Left renal cortex interstitium (tissue), 4 donors: ENCODE data around the gene DHRS1. TPM values are rescaled to one million over a fixed set of nuclear protein-coding genes. Genes with fewer than 3 reads are reported as not detected.
A peak's percentile ranks its signal among the peaks of the same experiment; 100 is the strongest.

Source experiments
- DNase-seq, 4 donors: peaks; one replicate each; pipeline ENCODE4 v3.0.0-alpha.2; 2013; ENCODE audit warnings: low read depth in 4 of 4, low spot score in 2 of 4, missing footprints in 1 of 4
- polyA plus RNA-seq, 4 donors: library from polyadenylated mRNA; unstranded; fragments of 120-200 nt; gene quantifications; one replicate each; pipeline ENCODE4 v1.2.1, GENCODE V29; 2013; ENCODE audit not compliant: insufficient read length in 4 of 4

DHRS1 gene
- polyA plus RNA-seq, 4 donors, result 41.0 to 52.5 (median 49.9) TPM

GRCh38 chr14:24286996-24287395 lies 12.6 kb downstream of the DHRS1 start:
- no peak for DNase-seq

GRCh38 chr14:24285351-24285750 lies 14.2 kb downstream of the DHRS1 start:
- DNase-seq, result no peak

GRCh38 chr14:24284501-24285035 lies 15.0 kb downstream of the DHRS1 start:
- DNase-seq, result no peak

- DNase-seq, result no peak
These were observed 15.7 kb downstream of the DHRS1 start for GRCh38 chr14:24283796-24284460.

GRCh38 chr14:24282736-24283135 lies 16.8 kb downstream of the DHRS1 start:
- no peak for DNase-seq

GRCh38 chr14:24281636-24282035 lies 17.9 kb downstream of the DHRS1 start:
- no peak for DNase-seq

GRCh38 chr14:24280797-24281460 lies 18.7 kb downstream of the DHRS1 start:
- no peak for DNase-seq

- DNase-seq, result no peak
These were observed 20.0 kb downstream of the DHRS1 start for GRCh38 chr14:24279301-24280186.

- no peak for DNase-seq
These were observed 21.2 kb downstream of the DHRS1 start for GRCh38 chr14:24278424-24278823.

- no peak for DNase-seq
These were observed 21.8 kb downstream of the DHRS1 start for GRCh38 chr14:24277606-24278321.

GRCh38 chr14:24277071-24277470 lies 22.5 kb downstream of the DHRS1 start:
- DNase-seq, result no peak

- no peak for DNase-seq
These were observed 25.5 kb downstream of the DHRS1 start for GRCh38 chr14:24274101-24274543.

- no peak for DNase-seq
These were observed 26.1 kb downstream of the DHRS1 start for GRCh38 chr14:24273422-24273998.

GRCh38 chr14:24272467-24272866 lies 27.1 kb downstream of the DHRS1 start:
- DNase-seq, result no peak

- no peak for DNase-seq
These were observed 27.7 kb downstream of the DHRS1 start for GRCh38 chr14:24271834-24272263.

GRCh38 chr14:24271134-24271833 lies 28.3 kb downstream of the DHRS1 start, which contains the start of gene RABGGTA:
Gene RABGGTA, minus strand, starts transcription at chr14:24271597. Its CDS starts 482 bp downstream, at chr14:24271115.
- DNase-seq, result peak; percentile 63 to 83 (median 77)

- DNase-seq, result no peak
These were observed 28.9 kb downstream of the DHRS1 start for GRCh38 chr14:24270537-24271133.

GRCh38 chr14:24269910-24270536 lies 29.6 kb downstream of the DHRS1 start:
- no peak for DNase-seq
